HFF-Myc (cell line): Measurements from ENCODE around the gene TNNI3K.

Experiments
- DNase-seq: peaks from one replicate; pipeline ENCODE4 v3.0.0-alpha.2; 2011; ENCODE audit warnings: low read depth; ENCODE audit errors: extremely low read depth
- H3K4me3 ChIP-seq: replicated peaks from 2 replicates; pipeline ENCODE4 v1.5.1; 2011; ENCODE audit warnings: low read depth, mild to moderate bottlenecking, control low read depth, low read length
- CTCF ChIP-seq: IDR thresholded peaks from 2 replicates; pipeline ENCODE4 v1.5.1; 2012; ENCODE audit warnings: mild to moderate bottlenecking, low read depth, low read length, control low read depth; ENCODE audit errors: missing control alignments

The TNNI3K gene

GRCh38 chr1:74235153-74235552 is at the start of gene TNNI3K:
TNNI3K (plus strand) TSS chr1:74235387; CDS start chr1:74235452, 65 bp downstream.
- no peak for DNase-seq
- no peak for TF ChIP-seq CTCF
- H3K4me3 ChIP-seq = no peak within 1 kb of the TSS

GRCh38 chr1:74193908-74194307 is 41.3 kb upstream of the TNNI3K start:
- DNase-seq = no peak
- H3K4me3 ChIP-seq = no peak overlapping the region
- TF ChIP-seq CTCF = no peak

- no peak for DNase-seq
- no peak overlapping the region for H3K4me3 ChIP-seq
- no peak for TF ChIP-seq CTCF
These were observed 39.8 kb upstream of the TNNI3K start for GRCh38 chr1:74195339-74195738.

- no peak for DNase-seq
- no peak for TF ChIP-seq CTCF
- peak overlapping the region; percentile 56 for H3K4me3 ChIP-seq
These were observed 37.9 kb upstream of the TNNI3K start for GRCh38 chr1:74197255-74197654.

- peak within 1 kb of the TSS; percentile 56 for H3K4me3 ChIP-seq
- TF ChIP-seq CTCF = no peak
- peak; percentile 83 for DNase-seq
These were observed 37.3 kb upstream of the TNNI3K start, which contains the start of the genes FPGT and LRRIQ3 for GRCh38 chr1:74197657-74198552. FPGT (plus strand) TSS chr1:74198242; CDS start chr1:74198279, 37 bp downstream. LRRIQ3 (minus strand) TSS chr1:74198176; CDS start chr1:74183684, 14,492 bp downstream.

GRCh38 chr1:74199504-74199903 is 35.7 kb upstream of the TNNI3K start:
- TF ChIP-seq CTCF = no peak
- DNase-seq = no peak

More at GRCh38 chr1:74199504-74199903, 35.7 kb upstream of the TNNI3K start:
- H3K4me3 ChIP-seq = no peak overlapping the region
